ENCODE results near the gene ZDHHC7.

ZDHHC7 gene

DNA sequence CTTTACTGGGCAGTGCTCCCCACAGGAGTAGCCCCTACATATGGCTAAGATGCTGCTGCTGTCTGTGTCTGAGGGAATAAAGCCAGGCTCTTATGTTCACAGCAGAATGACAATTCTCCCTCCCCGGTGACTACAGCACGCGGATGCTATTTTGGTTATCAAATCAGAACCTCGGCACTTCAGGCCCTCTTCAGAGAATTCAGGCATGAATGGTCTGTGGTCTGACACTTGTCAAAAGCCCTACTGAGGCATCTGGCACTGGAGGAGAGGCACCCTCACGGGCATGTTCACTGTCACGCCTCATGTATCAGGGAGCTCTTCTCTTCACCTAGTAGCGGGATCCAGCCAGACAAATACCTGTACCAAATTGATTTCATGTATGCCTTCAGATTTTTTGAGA lies 46.6 kb upstream of the ZDHHC7 start (continued):
- TF ChIP-seq, protein P1, sequence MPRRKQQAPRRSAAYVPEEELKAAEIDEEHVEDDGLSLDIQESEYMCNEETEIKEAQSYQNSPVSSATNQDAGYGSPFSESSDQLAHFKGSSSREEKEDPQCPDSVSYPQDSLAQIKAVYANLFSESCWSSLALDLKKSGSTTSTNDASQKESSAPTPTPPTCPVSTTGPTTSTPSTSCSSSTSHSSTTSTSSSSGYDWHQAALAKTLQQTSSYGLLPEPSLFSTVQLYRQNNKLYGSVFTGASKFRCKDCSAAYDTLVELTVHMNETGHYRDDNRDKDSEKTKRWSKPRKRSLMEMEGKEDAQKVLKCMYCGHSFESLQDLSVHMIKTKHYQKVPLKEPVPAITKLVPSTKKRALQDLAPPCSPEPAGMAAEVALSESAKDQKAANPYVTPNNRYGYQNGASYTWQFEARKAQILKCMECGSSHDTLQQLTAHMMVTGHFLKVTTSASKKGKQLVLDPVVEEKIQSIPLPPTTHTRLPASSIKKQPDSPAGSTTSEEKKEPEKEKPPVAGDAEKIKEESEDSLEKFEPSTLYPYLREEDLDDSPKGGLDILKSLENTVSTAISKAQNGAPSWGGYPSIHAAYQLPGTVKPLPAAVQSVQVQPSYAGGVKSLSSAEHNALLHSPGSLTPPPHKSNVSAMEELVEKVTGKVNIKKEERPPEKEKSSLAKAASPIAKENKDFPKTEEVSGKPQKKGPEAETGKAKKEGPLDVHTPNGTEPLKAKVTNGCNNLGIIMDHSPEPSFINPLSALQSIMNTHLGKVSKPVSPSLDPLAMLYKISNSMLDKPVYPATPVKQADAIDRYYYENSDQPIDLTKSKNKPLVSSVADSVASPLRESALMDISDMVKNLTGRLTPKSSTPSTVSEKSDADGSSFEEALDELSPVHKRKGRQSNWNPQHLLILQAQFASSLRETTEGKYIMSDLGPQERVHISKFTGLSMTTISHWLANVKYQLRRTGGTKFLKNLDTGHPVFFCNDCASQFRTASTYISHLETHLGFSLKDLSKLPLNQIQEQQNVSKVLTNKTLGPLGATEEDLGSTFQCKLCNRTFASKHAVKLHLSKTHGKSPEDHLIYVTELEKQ (tag by site-specific recombination; IDR thresholded peaks at IDR 0.05; ENCODE audit: borderline replicate concordance): no peak
- TF ChIP-seq, protein P2, sequence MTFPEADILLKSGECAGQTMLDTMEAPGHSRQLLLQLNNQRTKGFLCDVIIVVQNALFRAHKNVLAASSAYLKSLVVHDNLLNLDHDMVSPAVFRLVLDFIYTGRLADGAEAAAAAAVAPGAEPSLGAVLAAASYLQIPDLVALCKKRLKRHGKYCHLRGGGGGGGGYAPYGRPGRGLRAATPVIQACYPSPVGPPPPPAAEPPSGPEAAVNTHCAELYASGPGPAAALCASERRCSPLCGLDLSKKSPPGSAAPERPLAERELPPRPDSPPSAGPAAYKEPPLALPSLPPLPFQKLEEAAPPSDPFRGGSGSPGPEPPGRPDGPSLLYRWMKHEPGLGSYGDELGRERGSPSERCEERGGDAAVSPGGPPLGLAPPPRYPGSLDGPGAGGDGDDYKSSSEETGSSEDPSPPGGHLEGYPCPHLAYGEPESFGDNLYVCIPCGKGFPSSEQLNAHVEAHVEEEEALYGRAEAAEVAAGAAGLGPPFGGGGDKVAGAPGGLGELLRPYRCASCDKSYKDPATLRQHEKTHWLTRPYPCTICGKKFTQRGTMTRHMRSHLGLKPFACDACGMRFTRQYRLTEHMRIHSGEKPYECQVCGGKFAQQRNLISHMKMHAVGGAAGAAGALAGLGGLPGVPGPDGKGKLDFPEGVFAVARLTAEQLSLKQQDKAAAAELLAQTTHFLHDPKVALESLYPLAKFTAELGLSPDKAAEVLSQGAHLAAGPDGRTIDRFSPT (tag by site-specific recombination; IDR thresholded peaks at IDR 0.05): no peak
- TF ChIP-seq ZSCAN16 (tag by site-specific recombination; IDR thresholded peaks at IDR 0.05): no peak
- TF ChIP-seq, protein P3, sequence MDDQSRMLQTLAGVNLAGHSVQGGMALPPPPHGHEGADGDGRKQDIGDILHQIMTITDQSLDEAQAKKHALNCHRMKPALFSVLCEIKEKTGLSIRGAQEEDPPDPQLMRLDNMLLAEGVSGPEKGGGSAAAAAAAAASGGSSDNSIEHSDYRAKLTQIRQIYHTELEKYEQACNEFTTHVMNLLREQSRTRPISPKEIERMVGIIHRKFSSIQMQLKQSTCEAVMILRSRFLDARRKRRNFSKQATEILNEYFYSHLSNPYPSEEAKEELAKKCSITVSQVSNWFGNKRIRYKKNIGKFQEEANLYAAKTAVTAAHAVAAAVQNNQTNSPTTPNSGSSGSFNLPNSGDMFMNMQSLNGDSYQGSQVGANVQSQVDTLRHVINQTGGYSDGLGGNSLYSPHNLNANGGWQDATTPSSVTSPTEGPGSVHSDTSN (CRISPR knock-in tag; IDR thresholded peaks at IDR 0.05): no peak
- no peak for TF ChIP-seq YY1 (tag by site-specific recombination; IDR thresholded peaks at IDR 0.05)

DNA sequence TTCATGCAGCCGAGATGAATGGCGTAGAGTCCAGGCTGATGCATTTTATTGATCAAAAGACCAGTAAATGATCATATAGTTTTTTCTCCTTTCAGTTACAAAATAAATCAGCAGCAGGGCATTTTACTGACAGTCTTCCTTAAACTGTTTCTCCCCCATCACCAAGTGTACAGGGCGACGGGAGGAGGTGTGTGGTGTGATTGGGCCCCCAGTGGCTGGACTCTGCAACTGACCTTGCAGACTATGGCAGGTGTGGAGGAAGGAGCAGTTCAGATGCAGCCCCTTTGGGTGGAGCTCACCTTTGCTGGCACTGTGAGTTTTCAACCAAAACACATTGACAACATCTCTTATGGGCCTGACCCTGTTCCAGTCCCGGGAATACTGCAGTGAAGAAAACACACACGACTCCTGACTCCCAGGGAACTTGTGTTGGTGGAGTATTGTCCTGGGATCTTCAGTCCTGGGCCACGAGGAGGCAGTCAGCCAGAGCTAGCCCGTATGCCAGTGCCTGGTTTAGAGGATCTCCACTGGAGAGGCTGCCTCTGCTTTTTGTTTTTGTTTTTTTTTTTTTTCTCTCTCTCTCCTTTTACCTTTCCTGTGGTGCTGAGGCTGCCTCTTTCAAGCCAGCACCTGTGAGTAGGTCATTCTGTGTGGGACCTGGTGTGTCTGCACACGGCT lies 46.0 kb upstream of the ZDHHC7 start:
- peaks cover 4% of the 10 kb centered on the region for H3K4me1 ChIP-seq (ENCODE audit: control insufficient read depth, insufficient read depth, low read length)
- no peak overlapping the region for H3K27ac ChIP-seq (ENCODE audit: extremely low read depth, low read depth, low read length)
- H3K36me3 ChIP-seq (ENCODE audit: control insufficient read depth in 2 of 2, insufficient read depth in 1 of 2, low read length in 2 of 2): no peaks in the 10 kb centered on the region
- H3K9me3 ChIP-seq (ENCODE audit: control insufficient read depth, insufficient read depth, low read depth, low read length): no peaks in the 10 kb centered on the region
- POLR2A ChIA-PET: interaction anchor here (0.5 kb wide), 1 partner anchor 45 kb away, joined by 3 read pairs; no protein-coding TSS in a partner anchor
- H3K4me3 ChIP-seq (ENCODE audit: low read depth, low read length): no peak overlapping the region
- CTCF ChIA-PET: interaction anchor here (0.6 to 4.3 kb wide), 9 partner anchors 11 to 545 kb away, joined by 3 to 23 read pairs (median 4); no protein-coding TSS in a partner anchor
- TF ChIP-seq, protein P4, sequence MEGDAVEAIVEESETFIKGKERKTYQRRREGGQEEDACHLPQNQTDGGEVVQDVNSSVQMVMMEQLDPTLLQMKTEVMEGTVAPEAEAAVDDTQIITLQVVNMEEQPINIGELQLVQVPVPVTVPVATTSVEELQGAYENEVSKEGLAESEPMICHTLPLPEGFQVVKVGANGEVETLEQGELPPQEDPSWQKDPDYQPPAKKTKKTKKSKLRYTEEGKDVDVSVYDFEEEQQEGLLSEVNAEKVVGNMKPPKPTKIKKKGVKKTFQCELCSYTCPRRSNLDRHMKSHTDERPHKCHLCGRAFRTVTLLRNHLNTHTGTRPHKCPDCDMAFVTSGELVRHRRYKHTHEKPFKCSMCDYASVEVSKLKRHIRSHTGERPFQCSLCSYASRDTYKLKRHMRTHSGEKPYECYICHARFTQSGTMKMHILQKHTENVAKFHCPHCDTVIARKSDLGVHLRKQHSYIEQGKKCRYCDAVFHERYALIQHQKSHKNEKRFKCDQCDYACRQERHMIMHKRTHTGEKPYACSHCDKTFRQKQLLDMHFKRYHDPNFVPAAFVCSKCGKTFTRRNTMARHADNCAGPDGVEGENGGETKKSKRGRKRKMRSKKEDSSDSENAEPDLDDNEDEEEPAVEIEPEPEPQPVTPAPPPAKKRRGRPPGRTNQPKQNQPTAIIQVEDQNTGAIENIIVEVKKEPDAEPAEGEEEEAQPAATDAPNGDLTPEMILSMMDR (tag by site-specific recombination; IDR thresholded peaks at IDR 0.05): peak; percentile 57
- TF ChIP-seq ZNF549 (tag by site-specific recombination; IDR thresholded peaks at IDR 0.05): no peak

DNA sequence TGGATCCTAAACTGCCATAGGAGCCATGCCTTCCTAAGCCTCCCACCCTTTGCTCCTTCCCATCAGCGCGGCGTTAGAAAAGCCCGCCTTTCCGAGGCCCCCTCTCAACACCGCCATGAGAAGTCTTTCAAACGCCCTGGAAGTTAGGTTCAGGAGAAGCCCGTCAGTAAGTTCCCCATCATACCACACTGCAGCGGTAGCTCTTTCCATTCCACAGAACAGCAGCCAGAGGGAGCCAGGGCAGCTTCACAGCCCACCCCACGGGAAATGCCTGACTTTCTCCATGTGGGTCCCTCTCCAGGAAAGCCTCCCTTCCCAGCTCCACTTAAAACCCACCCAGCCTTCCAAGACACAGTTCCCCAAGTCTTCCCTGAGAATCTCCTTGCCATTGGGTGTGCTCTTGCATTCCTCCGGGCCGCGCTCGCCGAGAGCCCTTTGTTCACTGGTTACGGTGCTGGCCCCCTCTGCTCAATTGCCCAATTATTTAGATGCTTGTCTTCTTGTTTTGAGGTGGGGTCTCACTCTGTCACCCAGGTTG lies 44.9 kb upstream of the ZDHHC7 start:
- ChIA-PET CTCF (interaction anchor here (0.7 to 4.3 kb wide), 11 partner anchors 9 to 1260 kb away, joined by 3 to 23 read pairs (median 5); no protein-coding TSS in a partner anchor), POLR2A (interaction anchor here (1.9 kb wide), 1 partner anchor 29 kb away, joined by 6 read pairs; the partner anchor contains the start of gene KIAA0513)
- H3K4me1 ChIP-seq (ENCODE audit: control insufficient read depth, insufficient read depth, low read length): peaks cover 4% of the 10 kb centered on the region
- no peak overlapping the region; the same call in 1 of the 2 replicates for H3K27ac ChIP-seq (ENCODE audit: extremely low read depth, low read depth, low read length)
- H3K4me3 ChIP-seq (ENCODE audit: low read depth, low read length): no peak overlapping the region
- no peaks in the 10 kb centered on the region for H3K36me3 ChIP-seq (ENCODE audit: control insufficient read depth in 2 of 2, insufficient read depth in 1 of 2, low read length in 2 of 2)
- TF ChIP-seq, protein P4 (tag by site-specific recombination; IDR thresholded peaks at IDR 0.05): 0 out of 2 replicates have a peak, but pooled peaks have one; percentile 25
- TF ChIP-seq ZNF302 (tag by site-specific recombination; IDR thresholded peaks at IDR 0.05; ENCODE audit: low read depth): no peak
- H3K9me3 ChIP-seq (ENCODE audit: control insufficient read depth, insufficient read depth, low read depth, low read length): no peaks in the 10 kb centered on the region

All from HEK293 (cell line).